Spleen (tissue), 7 donors: ENCODE results near the gene TBC1D16.

Source experiments
- POLR2A ChIP-seq, 3 donors: fragments of 450-650 bp; IDR thresholded peaks; one replicate each; pipeline ENCODE4 v1.5.1; 2017; ENCODE audit warnings: antibody characterized with exemption in 3 of 3, mild to moderate bottlenecking in 1 of 3
- POLR2AphosphoS5 ChIP-seq, 3 donors: sonication (generic); formaldehyde crosslinking; IDR thresholded peaks; one replicate each; pipeline ENCODE4 v1.5.1; 2017; ENCODE audit warnings: antibody characterized with exemption in 3 of 3
- TF ChIP-seq, protein P1 (sequence below), 11 experiments: fragments of 200-600 bp in 7 of 11; fragments of 450-650 bp in 4 of 11; sonication (generic) in 4 of 11; IDR thresholded peaks in 8 of 11; conservative IDR thresholded peaks in 3 of 11; 1 replicate in 7 of 11; 2 replicates in 4 of 11; pipeline versions ENCODE4 v1.4.0 to v1.8.0; 2016 to 2021; ENCODE audit warnings: antibody characterized with exemption in 11 of 11, inconsistent platforms in 4 of 11, mild to moderate bottlenecking in 1 of 11
- donor health status: DM: no; HTN: no; CAD: no; lungs with moderate emphysema.
- donor health status: DM: no; HTN: no; CAD: no.
- donor health status: DM: no; HTN: no; CAD: no.

DNA sequence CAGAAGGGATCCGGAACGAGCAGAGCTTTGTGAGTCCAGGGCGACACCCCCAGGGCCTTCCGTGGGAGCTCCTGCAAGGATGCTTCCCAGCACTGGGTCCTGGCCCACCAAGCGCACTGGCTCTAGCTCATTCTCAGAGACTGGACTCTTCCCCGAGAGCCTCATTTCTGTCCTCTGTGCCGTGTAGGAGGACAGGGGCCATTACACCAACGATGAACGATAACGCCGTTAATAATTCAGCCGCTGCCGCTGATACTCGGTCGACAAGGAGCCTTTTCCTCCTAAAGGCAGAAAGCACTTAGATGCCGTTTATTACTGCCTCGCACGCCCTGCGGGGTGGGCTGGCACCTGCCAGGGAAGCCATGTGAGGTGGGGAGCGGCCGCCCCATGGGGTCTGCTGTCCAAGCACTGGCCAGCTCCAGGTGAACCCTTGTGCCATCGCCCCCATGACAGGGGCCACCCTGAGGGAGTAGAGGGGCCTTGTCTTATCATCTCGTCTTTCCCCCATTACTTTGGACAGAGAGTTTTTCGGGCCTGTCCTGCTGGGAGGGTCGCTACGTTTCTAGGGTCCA is 33.5 kb downstream of the TBC1D16 start:
- TF ChIP-seq, protein P1, sequence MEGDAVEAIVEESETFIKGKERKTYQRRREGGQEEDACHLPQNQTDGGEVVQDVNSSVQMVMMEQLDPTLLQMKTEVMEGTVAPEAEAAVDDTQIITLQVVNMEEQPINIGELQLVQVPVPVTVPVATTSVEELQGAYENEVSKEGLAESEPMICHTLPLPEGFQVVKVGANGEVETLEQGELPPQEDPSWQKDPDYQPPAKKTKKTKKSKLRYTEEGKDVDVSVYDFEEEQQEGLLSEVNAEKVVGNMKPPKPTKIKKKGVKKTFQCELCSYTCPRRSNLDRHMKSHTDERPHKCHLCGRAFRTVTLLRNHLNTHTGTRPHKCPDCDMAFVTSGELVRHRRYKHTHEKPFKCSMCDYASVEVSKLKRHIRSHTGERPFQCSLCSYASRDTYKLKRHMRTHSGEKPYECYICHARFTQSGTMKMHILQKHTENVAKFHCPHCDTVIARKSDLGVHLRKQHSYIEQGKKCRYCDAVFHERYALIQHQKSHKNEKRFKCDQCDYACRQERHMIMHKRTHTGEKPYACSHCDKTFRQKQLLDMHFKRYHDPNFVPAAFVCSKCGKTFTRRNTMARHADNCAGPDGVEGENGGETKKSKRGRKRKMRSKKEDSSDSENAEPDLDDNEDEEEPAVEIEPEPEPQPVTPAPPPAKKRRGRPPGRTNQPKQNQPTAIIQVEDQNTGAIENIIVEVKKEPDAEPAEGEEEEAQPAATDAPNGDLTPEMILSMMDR (IDR thresholded peaks at IDR 0.05 in 8 of 11, conservative IDR thresholded peaks at IDR 0.05 in 3 of 11), result no peak
- TF ChIP-seq POLR2A (IDR thresholded peaks at IDR 0.05) (no peak), POLR2AphosphoS5 (IDR thresholded peaks at IDR 0.05) (no peak)
